Fibroblast of pulmonary artery (primary cell): ENCODE measurements around the gene CENPP.

ENCODE experiments used
- DNase-seq: peaks from one replicate; pipeline ENCODE4 v3.0.0-alpha.2; 2010; ENCODE audit warnings: low read depth
- H3K4me3 ChIP-seq: replicated peaks from 2 replicates; pipeline ENCODE4 v1.5.1; 2011; ENCODE audit warnings: low read depth, mild to moderate bottlenecking, control low read depth, low read length, moderate library complexity
- CTCF ChIP-seq: IDR thresholded peaks from 2 replicates; pipeline ENCODE4 v1.5.1; 2011; ENCODE audit warnings: mild to moderate bottlenecking, control low read depth, low read length, inconsistent platforms; ENCODE audit errors: missing control alignments

Gene CENPP

GRCh38 chr9:92479346-92479745 lies 153.6 kb downstream of the CENPP start:
- DNase-seq, result no peak
- H3K4me3 ChIP-seq, result no peak overlapping the region
- no peak for TF ChIP-seq CTCF

GRCh38 chr9:92480291-92480771 lies 154.6 kb downstream of the CENPP start:
- no peak overlapping the region for H3K4me3 ChIP-seq
- DNase-seq, result peak; percentile 38
- no peak for TF ChIP-seq CTCF

GRCh38 chr9:92480986-92481633 lies 155.4 kb downstream of the CENPP start:
- DNase-seq, result no peak
- no peak overlapping the region for H3K4me3 ChIP-seq
- no peak for TF ChIP-seq CTCF

- H3K4me3 ChIP-seq, result no peak within 1 kb of the TSS
- TF ChIP-seq CTCF, result no peak
- DNase-seq, result peak; percentile 79
Measured at GRCh38 chr9:92482329-92482728, 156.6 kb downstream of the CENPP start, which contains the start of gene ASPN. Gene ASPN, minus strand, starts transcription at chr9:92482506.

GRCh38 chr9:92482805-92483204 lies 157.1 kb downstream of the CENPP start:
- no peak overlapping the region for H3K4me3 ChIP-seq
- no peak for DNase-seq
- TF ChIP-seq CTCF, result no peak

- no peak for TF ChIP-seq CTCF
- no peak overlapping the region for H3K4me3 ChIP-seq
- DNase-seq, result peak; percentile 50
Measured at GRCh38 chr9:92483627-92484545, 158.1 kb downstream of the CENPP start.
